ENCODE data around the gene H1-8. TPM values are rescaled to one million over a fixed set of nuclear protein-coding genes. Genes with fewer than 3 reads are reported as not detected.

The H1-8 gene
- total RNA-seq, 1 experiment from 2014 or later = not detected

DNA sequence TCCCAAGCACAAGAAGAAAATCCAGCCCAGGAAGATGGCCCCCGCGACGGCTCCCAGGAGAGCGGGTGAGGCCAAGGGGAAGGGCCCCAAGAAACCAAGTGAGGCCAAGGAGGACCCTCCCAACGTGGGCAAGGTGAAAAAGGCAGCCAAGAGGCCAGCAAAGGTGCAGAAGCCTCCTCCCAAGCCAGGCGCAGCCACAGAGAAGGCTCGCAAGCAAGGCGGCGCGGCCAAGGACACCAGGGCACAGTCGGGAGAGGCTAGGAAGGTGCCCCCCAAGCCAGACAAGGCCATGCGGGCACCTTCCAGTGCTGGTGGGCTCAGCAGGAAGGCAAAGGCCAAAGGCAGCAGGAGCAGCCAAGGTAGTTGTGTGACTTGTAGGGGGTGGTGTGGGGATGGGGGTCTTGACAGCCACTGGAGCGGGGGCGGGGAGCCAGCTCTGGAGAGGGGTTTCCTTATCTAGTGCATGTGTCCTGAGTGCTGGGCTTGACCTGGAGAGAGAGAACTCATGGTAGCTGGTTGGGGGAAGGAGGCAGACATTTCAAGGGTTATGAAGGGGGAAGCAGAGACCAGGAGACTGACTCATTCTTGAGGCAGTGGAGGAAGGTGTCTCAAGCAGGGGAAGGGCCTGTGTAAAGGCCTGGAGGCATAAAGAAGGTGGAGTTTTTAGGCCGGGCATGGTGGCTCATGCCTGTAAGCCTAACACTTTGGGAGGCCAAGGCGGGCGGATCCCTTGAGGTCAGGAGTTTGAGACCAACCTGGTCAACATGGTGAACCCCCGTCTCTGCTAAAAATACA, 6.2 kb downstream of the H1-8 start:
- Histone ChIP-seq H3K4me2 (ENCODE audit: low read length) (no peak overlapping the region), H3K36me3 (ENCODE audit: low read depth, low read length) (no peaks in the 10 kb centered on the region), H3K4me1 (ENCODE audit: insufficient read depth, low read length) (no peaks in the 10 kb centered on the region; the same call in 1 of the 2 replicates), H3K4me3 (ENCODE audit: low read length) (no peak overlapping the region), H3K79me2 (ENCODE audit: low read length) (no peaks in the 10 kb centered on the region), H3K27ac (ENCODE audit: low read length) (no peak overlapping the region), H3F3A (ENCODE audit: low read length, unreplicated experiment) (no peaks in the 10 kb centered on the region), H3K9me3 (ENCODE audit: low read length) (no peaks in the 10 kb centered on the region), H3K9ac (ENCODE audit: low read length) (no peak overlapping the region), H2AFZ (ENCODE audit: low read length) (no peak overlapping the region), H4K20me1 (ENCODE audit: low read length) (no peaks in the 10 kb centered on the region), H3K9me2 (replicated peaks; ENCODE audit: low read length) (no peaks in the 10 kb centered on the region), H3K27me3 (ENCODE audit: low read length) (no peaks in the 10 kb centered on the region)
- intact Hi-C loops (cut with micrococcal nuclease) = no loop called here
- TF ChIP-seq, protein P1, sequence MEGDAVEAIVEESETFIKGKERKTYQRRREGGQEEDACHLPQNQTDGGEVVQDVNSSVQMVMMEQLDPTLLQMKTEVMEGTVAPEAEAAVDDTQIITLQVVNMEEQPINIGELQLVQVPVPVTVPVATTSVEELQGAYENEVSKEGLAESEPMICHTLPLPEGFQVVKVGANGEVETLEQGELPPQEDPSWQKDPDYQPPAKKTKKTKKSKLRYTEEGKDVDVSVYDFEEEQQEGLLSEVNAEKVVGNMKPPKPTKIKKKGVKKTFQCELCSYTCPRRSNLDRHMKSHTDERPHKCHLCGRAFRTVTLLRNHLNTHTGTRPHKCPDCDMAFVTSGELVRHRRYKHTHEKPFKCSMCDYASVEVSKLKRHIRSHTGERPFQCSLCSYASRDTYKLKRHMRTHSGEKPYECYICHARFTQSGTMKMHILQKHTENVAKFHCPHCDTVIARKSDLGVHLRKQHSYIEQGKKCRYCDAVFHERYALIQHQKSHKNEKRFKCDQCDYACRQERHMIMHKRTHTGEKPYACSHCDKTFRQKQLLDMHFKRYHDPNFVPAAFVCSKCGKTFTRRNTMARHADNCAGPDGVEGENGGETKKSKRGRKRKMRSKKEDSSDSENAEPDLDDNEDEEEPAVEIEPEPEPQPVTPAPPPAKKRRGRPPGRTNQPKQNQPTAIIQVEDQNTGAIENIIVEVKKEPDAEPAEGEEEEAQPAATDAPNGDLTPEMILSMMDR (conservative IDR thresholded peaks at IDR 0.05; ENCODE audit: low read depth, low read length) = no peak
- TF ChIP-seq EZH2phosphoT487 (IDR thresholded peaks at IDR 0.05; ENCODE audit: borderline replicate concordance, low read length) = no peak
- no peak for TF ChIP-seq EZH2 (IDR thresholded peaks at IDR 0.05; ENCODE audit: low read length, unreplicated experiment)
- peak; percentile 49 for DNase-seq
- BruUV-seq (replicated peaks) = no TSS peak
- ChIA-PET POLR2A (ENCODE audit: unreplicated experiment) (no interaction called here), CTCF (no interaction called here)
- peak; percentile 49; the same call in 1 of the 2 replicates for ATAC-seq

DNA sequence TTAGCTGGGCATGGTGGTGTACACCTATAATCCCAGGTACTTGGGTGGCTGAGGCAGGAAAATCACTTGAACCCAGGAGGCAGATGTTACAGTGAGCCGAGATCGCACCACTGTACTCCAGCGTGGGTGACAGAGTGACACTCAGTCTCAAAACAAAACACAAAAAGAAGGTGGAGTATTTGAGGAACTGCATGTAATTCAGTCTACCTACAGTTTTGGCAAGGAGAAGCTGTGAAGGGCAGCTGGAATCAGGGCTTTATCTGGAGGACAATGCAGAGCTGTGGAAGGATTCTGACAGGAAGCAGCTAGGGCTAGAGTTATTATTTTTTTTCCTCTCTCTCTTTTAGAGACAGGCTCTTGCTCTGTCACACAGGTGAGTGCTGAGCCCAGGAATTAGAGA, 6.8 kb downstream of the H1-8 start:
- Histone ChIP-seq H3K79me2 (ENCODE audit: low read length) (no peaks in the 10 kb centered on the region), H3K27ac (ENCODE audit: low read length) (no peak overlapping the region)
- CTCF ChIA-PET = no interaction called here

DNA sequence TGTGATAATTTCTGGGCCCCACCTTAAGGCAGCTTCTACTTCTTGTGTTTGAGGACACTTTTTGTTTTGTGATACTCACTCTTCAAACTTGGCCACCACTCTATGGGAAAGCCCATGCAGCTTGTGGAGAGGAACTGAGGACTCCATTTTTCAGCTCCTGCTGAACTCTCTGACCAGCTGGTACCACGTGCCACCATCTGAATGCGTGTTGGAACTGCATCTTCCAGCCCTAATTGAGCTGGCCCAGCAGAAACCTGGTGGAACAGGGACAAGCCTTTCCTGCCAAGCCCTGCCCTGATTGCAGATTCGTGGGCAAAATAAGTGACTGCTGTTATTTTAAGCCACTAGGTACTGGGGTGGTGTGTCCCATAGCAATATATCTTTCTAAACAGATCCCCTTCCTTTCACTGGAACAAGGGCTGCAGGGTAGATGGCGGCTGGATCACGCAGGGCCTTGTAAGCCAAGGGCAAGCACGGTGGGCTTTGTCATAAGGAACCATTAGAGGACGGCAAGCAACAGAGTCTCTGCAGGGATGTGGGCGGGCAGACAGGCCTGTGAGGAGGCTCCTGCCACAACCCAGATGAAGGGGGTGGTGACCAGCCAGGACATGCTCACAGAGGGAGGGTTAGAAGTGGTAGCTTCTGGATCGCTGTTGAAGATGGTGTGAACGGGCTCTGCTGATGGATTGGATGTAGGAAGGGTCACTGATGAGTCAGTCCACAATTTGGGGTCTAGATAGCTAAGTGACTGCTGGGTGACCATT, 9.5 kb downstream of the H1-8 start:
- H3K4me3 ChIP-seq (ENCODE audit: low read length) = no peak overlapping the region
- no peaks in the 10 kb centered on the region for H3K36me3 ChIP-seq (ENCODE audit: low read depth, low read length)
- no TSS peak for BruUV-seq (replicated peaks)
- H3K9me3 ChIP-seq (ENCODE audit: low read length) = no peaks in the 10 kb centered on the region
- H3K4me2 ChIP-seq (ENCODE audit: low read length) = no peak overlapping the region
- no peaks in the 10 kb centered on the region; the same call in 1 of the 2 replicates for H3K4me1 ChIP-seq (ENCODE audit: insufficient read depth, low read length)
- H3K9ac ChIP-seq (ENCODE audit: low read length) = no peak overlapping the region
- H2AFZ ChIP-seq (ENCODE audit: low read length) = no peak overlapping the region
- intact Hi-C loops (cut with micrococcal nuclease) = no loop called here
- no peaks in the 10 kb centered on the region for H3K79me2 ChIP-seq (ENCODE audit: low read length)
- no peaks in the 10 kb centered on the region for H4K20me1 ChIP-seq (ENCODE audit: low read length)
- TF ChIP-seq, protein P1 (conservative IDR thresholded peaks at IDR 0.05; ENCODE audit: low read depth, low read length) = no peak
- TF ChIP-seq EZH2phosphoT487 (IDR thresholded peaks at IDR 0.05; ENCODE audit: borderline replicate concordance, low read length) (no peak), EZH2 (IDR thresholded peaks at IDR 0.05; ENCODE audit: low read length, unreplicated experiment) (no peak)
- ChIA-PET CTCF (interaction anchor here (0.6 kb wide), 1 partner anchor 62 kb away, joined by 3 read pairs; no protein-coding TSS in a partner anchor), POLR2A (ENCODE audit: unreplicated experiment) (no interaction called here)
- ATAC-seq = no peak
- no peaks in the 10 kb centered on the region for H3K27me3 ChIP-seq (ENCODE audit: low read length)
- no peak for DNase-seq
- H3K27ac ChIP-seq (ENCODE audit: low read length) = no peak overlapping the region
- H3F3A ChIP-seq (ENCODE audit: low read length, unreplicated experiment) = no peaks in the 10 kb centered on the region
- no peaks in the 10 kb centered on the region for H3K9me2 ChIP-seq (replicated peaks; ENCODE audit: low read length)

More for the DNA sequence above, 6.8 kb downstream of the H1-8 start:
- Histone ChIP-seq H3K4me3 (ENCODE audit: low read length) (no peak overlapping the region), H3K4me1 (ENCODE audit: insufficient read depth, low read length) (no peaks in the 10 kb centered on the region; the same call in 1 of the 2 replicates), H3K9me3 (ENCODE audit: low read length) (no peaks in the 10 kb centered on the region), H3K36me3 (ENCODE audit: low read depth, low read length) (no peaks in the 10 kb centered on the region), H4K20me1 (ENCODE audit: low read length) (no peaks in the 10 kb centered on the region), H3K4me2 (ENCODE audit: low read length) (no peak overlapping the region), H2AFZ (ENCODE audit: low read length) (no peak overlapping the region), H3F3A (ENCODE audit: low read length, unreplicated experiment) (no peaks in the 10 kb centered on the region), H3K9me2 (replicated peaks; ENCODE audit: low read length) (no peaks in the 10 kb centered on the region), H3K9ac (ENCODE audit: low read length) (no peak overlapping the region), H3K27me3 (ENCODE audit: low read length) (no peaks in the 10 kb centered on the region)
- DNase-seq (no peak), ATAC-seq (no peak)
- POLR2A ChIA-PET (ENCODE audit: unreplicated experiment) = no interaction called here
- BruUV-seq (replicated peaks) = no TSS peak
- TF ChIP-seq EZH2 (IDR thresholded peaks at IDR 0.05; ENCODE audit: low read length, unreplicated experiment) (no peak), EZH2phosphoT487 (IDR thresholded peaks at IDR 0.05; ENCODE audit: borderline replicate concordance, low read length) (no peak)
- intact Hi-C loops (cut with micrococcal nuclease) = no loop called here

Data from PC-3 (cell line).